CD4-positive, alpha-beta T cell treated with Interferon gamma for 1 hour (primary cell): ENCODE measurements around the gene TTC23.

ENCODE experiments used
- DNase-seq: peaks from one replicate; pipeline ENCODE4 v3.0.0-alpha.2; 2020

TTC23 gene

GRCh38 chr15:99187936-99188335 lies 61.4 kb downstream of the TTC23 start:
- no peak for DNase-seq

GRCh38 chr15:99185414-99186130 lies 63.8 kb downstream of the TTC23 start:
- no peak for DNase-seq

- DNase-seq = no peak
Observed at GRCh38 chr15:99182791-99183190, 66.6 kb downstream of the TTC23 start.

- DNase-seq = no peak
Observed at GRCh38 chr15:99181545-99181971, 67.8 kb downstream of the TTC23 start.

GRCh38 chr15:99180964-99181306 lies 68.4 kb downstream of the TTC23 start:
- no peak for DNase-seq

- no peak for DNase-seq
Observed at GRCh38 chr15:99180086-99180963, 69.1 kb downstream of the TTC23 start.

- DNase-seq = no peak
Observed at GRCh38 chr15:99177679-99178078, 71.7 kb downstream of the TTC23 start.

- DNase-seq = no peak
Observed at GRCh38 chr15:99176757-99177156, 72.6 kb downstream of the TTC23 start.

- DNase-seq = no peak
Observed at GRCh38 chr15:99174567-99175395, 74.6 kb downstream of the TTC23 start.

- DNase-seq = no peak
Observed at GRCh38 chr15:99172989-99173388, 76.4 kb downstream of the TTC23 start.

GRCh38 chr15:99172171-99172570 lies 77.2 kb downstream of the TTC23 start:
- no peak for DNase-seq

GRCh38 chr15:99170476-99171065 lies 78.8 kb downstream of the TTC23 start:
- no peak for DNase-seq

GRCh38 chr15:99169769-99170311 lies 79.5 kb downstream of the TTC23 start:
- DNase-seq = no peak

- DNase-seq = no peak
Observed at GRCh38 chr15:99168601-99169580, 80.5 kb downstream of the TTC23 start.

GRCh38 chr15:99167640-99168039 lies 81.7 kb downstream of the TTC23 start:
- no peak for DNase-seq

- no peak for DNase-seq
Observed at GRCh38 chr15:99167201-99167600, 82.2 kb downstream of the TTC23 start.

- DNase-seq = no peak
Observed at GRCh38 chr15:99165956-99166689, 83.3 kb downstream of the TTC23 start.

- DNase-seq = no peak
Observed at GRCh38 chr15:99165020-99165790, 84.2 kb downstream of the TTC23 start.

GRCh38 chr15:99164119-99164518 lies 85.3 kb downstream of the TTC23 start:
- DNase-seq = no peak
